Stomach (tissue), 19 donors: Measurements from ENCODE around the gene TNPO3. TPM values are rescaled to one million over a fixed set of nuclear protein-coding genes. Genes with fewer than 3 reads are reported as not detected.

ENCODE experiments used
- DNase-seq, 2 donors: peaks; one replicate each; pipeline versions ENCODE4 v3.0.0 to v3.0.0-alpha.2; 2013 to 2019
- H3K27ac ChIP-seq, 5 donors: fragments of 200-600 bp in 4 of 5; sonication (generic) in 4 of 5; one replicate each; pipeline ENCODE4 v1.5.1; 2013 to 2019; ENCODE audit warnings: mild to moderate bottlenecking in 1 of 5, moderate library complexity in 1 of 5
- H3K27me3 ChIP-seq, 3 donors: fragments of 200-600 bp; sonication (generic); one replicate each; pipeline ENCODE4 v1.5.1; 2017 to 2019; ENCODE audit warnings: mixed run types in 1 of 3
- H3K36me3 ChIP-seq, 4 donors: fragments of 200-600 bp; sonication (generic); 1 replicate in 3 of 4; 2 replicates in 1 of 4; pipeline ENCODE4 v1.5.1; 2016 to 2019
- H3K4me1 ChIP-seq, 4 donors: fragments of 200-600 bp; sonication (generic); one replicate each; pipeline ENCODE4 v1.5.1; 2016 to 2019
- H3K4me3 ChIP-seq, 4 donors: fragments of 200-600 bp; sonication (generic) in 3 of 4; one replicate each; pipeline ENCODE4 v1.5.1; 2016 to 2019; ENCODE audit warnings: mild to moderate bottlenecking in 1 of 4
- H3K9me3 ChIP-seq, 4 donors: fragments of 200-600 bp; sonication (generic); one replicate each; pipeline ENCODE4 v1.5.1; 2016 to 2019
- EP300 ChIP-seq: sonication (generic); formaldehyde crosslinking; IDR thresholded peaks from one replicate; pipeline ENCODE4 v1.6.1; 2017; ENCODE audit warnings: antibody characterized with exemption
- POLR2A ChIP-seq, 4 donors: fragments of 450-650 bp; IDR thresholded peaks; one replicate each; pipeline ENCODE4 v1.6.1; 2016; ENCODE audit warnings: antibody characterized with exemption in 4 of 4, control low read depth in 2 of 4, mild to moderate bottlenecking in 1 of 4, moderate library complexity in 1 of 4
- POLR2AphosphoS5 ChIP-seq, 3 donors: sonication (generic); formaldehyde crosslinking; IDR thresholded peaks; one replicate each; pipeline ENCODE4 v1.6.1; 2016; ENCODE audit warnings: antibody characterized with exemption in 3 of 3
- WGBS, 5 donors: extraction: QIAGEN DNeasy Blood & Tissue Kit in 3 of 5; methylation state at CpG; one replicate each; pipeline versions ENCODE4 v1.1.5 to v1.1.7; 2013 to 2018; 5-methylcytosine and 5-hydroxymethylcytosine counted together
- intact Hi-C: fragments of 100-400 bp; cut with DNase I; formaldehyde crosslinking; loops from one replicate; pipeline ENCODE4 v1.15.1; 2023; ENCODE audit warnings: low total_unique reads
- long read RNA-seq, 10 donors: transcript quantifications; one replicate each; lab custom pipeline, GENCODE V29; 2026
- polyA plus RNA-seq, 3 donors: library from polyadenylated mRNA; stranded (reverse); fragments of 200-250 nt; gene quantifications; one replicate each; pipeline ENCODE4 v1.2.3, GENCODE V29; 2013
- total RNA-seq, 5 donors: library from RNA; depleted of rRNA; stranded (reverse); fragments of >200 nt; gene quantifications; one replicate each; pipeline versions ENCODE4 v1.1.0 to v1.2.3, GENCODE V29; 2014 to 2016
- TF ChIP-seq, protein P1 (sequence below), 7 experiments: fragments of 450-650 bp in 4 of 7; fragments of 200-600 bp in 3 of 7; sonication (generic) in 3 of 7; IDR thresholded peaks; one replicate each; pipeline ENCODE4 v1.5.1; 2016 to 2019; ENCODE audit warnings: antibody characterized with exemption in 7 of 7, control low read depth in 2 of 7, mild to moderate bottlenecking in 1 of 7
- donor health status: healthy with polysubstance abuse.
- donor health status: Bipolar disorder and iron deficiency.
- donor health status: healthy.

TNPO3 gene
- total RNA-seq (10 to 100 TPM; 10.7 to 63.8 (median 25.2) TPM), polyA plus RNA-seq (10 to 100 TPM; 11.7 to 18.8 (median 13.3) TPM)
- long read RNA-seq, donor 1 = 0 reads
- long read RNA-seq, donor 2, full-length matches to known transcripts = 2 of 9 reads
- long read RNA-seq, donor 2, partial matches to known transcripts = 7 of 9 reads
- long read RNA-seq, donor 2, other reads (novel, unspliced or antisense) = 0 of 9 reads
- long read RNA-seq, donor 3, full-length matches to known transcripts = 2 of 2 reads
- long read RNA-seq, donor 3, partial matches to known transcripts = 0 of 2 reads
- long read RNA-seq, donor 3, other reads (novel, unspliced or antisense) = 0 of 2 reads
- long read RNA-seq, donor 4 = 0 reads
- long read RNA-seq, donor 5, full-length matches to known transcripts = 2 of 2 reads
- long read RNA-seq, donor 5, partial matches to known transcripts = 0 of 2 reads
- long read RNA-seq, donor 5, other reads (novel, unspliced or antisense) = 0 of 2 reads
- long read RNA-seq, donor 6, full-length matches to known transcripts = 6 of 30 reads
- long read RNA-seq, donor 6, partial matches to known transcripts = 12 of 30 reads
- long read RNA-seq, donor 6, other reads (novel, unspliced or antisense) = 12 of 30 reads
- long read RNA-seq, donor 7, full-length matches to known transcripts = 4 of 4 reads
- long read RNA-seq, donor 7, partial matches to known transcripts = 0 of 4 reads
- long read RNA-seq, donor 7, other reads (novel, unspliced or antisense) = 0 of 4 reads
- long read RNA-seq, donor 8 = 0 reads
- long read RNA-seq, donor 9 = 0 reads
- long read RNA-seq, donor 10, full-length matches to known transcripts = 1 of 1 reads
- long read RNA-seq, donor 10, partial matches to known transcripts = 0 of 1 reads
- long read RNA-seq, donor 10, other reads (novel, unspliced or antisense) = 0 of 1 reads

DNA sequence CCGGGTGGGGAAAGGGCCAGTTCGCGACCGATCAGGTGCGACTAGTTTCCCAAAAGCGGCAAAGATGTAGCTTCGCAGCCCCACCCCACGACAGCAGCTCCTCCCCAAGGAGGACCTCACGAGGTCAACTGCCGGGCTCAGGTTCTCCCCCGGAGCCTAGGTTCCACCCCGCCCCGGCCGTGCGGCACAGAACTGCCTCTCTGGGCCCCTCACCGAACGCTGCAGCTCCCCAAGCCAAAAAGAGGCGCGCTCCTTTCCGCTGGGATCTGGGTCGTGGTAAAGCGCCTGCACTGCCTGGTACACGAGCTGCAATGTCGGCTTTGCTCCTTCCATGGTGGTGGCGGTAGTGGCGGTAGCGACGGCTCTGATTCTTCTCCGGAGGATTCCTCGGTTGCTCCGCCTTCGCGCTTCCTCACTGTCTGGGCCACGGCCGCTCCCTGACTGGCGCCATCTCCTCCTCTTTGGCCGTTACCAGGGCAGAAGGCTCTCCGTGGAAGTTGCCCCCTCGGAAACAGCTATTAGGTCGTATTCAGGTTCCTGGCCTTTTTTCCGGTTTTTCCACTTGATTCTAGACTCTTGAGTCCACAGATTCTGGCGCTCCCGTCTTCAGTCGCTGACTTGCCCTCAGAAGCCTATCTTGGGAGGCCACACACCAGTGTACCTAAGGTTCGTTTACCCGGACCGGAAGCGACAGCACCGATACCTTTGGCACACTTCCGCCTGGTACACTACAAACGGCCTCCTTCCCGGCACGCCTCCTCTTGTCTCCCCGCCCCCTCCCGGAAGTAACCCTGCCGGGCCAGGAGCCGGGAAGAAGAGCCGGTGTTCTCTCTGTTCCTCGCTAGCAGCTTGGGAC lies at the start of gene TNPO3:
Gene TNPO3 (minus strand): TSS at position 674 of the 856 bp plus-strand sequence. CDS start 341 bp downstream, at position 333.
- WGBS, 5 donors = 0 to 1% (median 0%) methylated on average over 49 to 59 of the region's 59 CpGs
- H3K27ac ChIP-seq = peak within 1 kb of the TSS; percentile 93 to 97 (median 96)
- H3K4me3 ChIP-seq = peak within 1 kb of the TSS; percentile 75 to 93 (median 89)
- peaks cover 28 to 50% (median 39%) of the 10 kb centered on the region in 4 donors for H3K4me1 ChIP-seq
- TF ChIP-seq POLR2AphosphoS5 (IDR thresholded peaks at IDR 0.05) = peak; percentile 87 to 93 (median 91)
- TF ChIP-seq POLR2A (IDR thresholded peaks at IDR 0.05) = peak in 2 of 4 donors; percentile 79 to 84
- no peak for TF ChIP-seq EP300
- peaks cover 0 to 6% (median 0%) of the 10 kb centered on the region in 4 donors for H3K36me3 ChIP-seq
- no peaks in the 10 kb centered on the region for H3K9me3 ChIP-seq
- intact Hi-C loops = no loop called here
- H3K27me3 ChIP-seq = no peaks in the 10 kb centered on the region
- peak; percentile 95 to 97 for DNase-seq

DNA sequence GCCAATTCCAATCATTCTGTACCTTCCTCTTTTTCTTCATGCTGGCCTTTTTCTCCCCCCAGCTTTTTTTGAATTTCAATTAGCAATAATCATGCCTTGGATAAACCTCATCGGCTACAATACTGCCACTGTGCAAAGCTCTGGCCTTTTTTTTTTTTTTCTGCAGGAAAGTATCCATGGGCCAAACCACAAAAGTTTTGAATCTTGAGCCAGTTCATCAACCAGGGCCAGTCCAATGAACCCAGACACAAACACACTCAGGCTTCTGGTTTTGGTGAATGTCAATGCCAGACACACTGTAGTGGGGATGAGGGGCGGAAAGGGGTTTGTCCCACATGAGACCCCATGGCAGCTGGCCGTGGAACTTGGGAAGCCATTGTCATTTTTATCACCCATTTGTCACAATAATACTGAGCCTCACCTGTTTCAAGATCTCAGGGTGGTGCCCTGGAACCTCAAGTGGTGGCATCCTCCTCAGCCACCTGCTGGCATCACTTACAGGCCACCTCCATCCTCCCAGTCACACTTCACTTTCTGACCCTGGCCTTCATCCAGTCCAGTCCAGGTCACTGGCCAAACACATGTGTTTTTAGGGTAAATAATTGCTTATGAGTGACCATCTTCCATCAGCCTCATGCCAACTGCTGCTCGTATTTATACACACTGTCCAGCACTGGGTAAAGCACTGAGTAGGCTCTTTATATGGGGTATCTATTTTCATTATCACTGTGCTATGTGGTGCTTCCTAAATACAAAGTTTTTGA lies 48.8 kb upstream of the TNPO3 start:
- H3K4me3 ChIP-seq = no peak overlapping the region
- H3K4me1 ChIP-seq = peaks cover 0 to 9% (median 7%) of the 10 kb centered on the region in 4 donors
- H3K27ac ChIP-seq = no peak overlapping the region
- H3K27me3 ChIP-seq = no peaks in the 10 kb centered on the region
- 76 to 87% (median 81%) methylated on average over 4 of the region's 4 CpGs for WGBS, 5 donors
- H3K36me3 ChIP-seq = no peaks in the 10 kb centered on the region
- intact Hi-C loops = no loop called here
- DNase-seq = no peak
- H3K9me3 ChIP-seq = no peaks in the 10 kb centered on the region
- TF ChIP-seq POLR2A (IDR thresholded peaks at IDR 0.05) (no peak), POLR2AphosphoS5 (IDR thresholded peaks at IDR 0.05) (no peak), EP300 (no peak)
- TF ChIP-seq, protein P1, sequence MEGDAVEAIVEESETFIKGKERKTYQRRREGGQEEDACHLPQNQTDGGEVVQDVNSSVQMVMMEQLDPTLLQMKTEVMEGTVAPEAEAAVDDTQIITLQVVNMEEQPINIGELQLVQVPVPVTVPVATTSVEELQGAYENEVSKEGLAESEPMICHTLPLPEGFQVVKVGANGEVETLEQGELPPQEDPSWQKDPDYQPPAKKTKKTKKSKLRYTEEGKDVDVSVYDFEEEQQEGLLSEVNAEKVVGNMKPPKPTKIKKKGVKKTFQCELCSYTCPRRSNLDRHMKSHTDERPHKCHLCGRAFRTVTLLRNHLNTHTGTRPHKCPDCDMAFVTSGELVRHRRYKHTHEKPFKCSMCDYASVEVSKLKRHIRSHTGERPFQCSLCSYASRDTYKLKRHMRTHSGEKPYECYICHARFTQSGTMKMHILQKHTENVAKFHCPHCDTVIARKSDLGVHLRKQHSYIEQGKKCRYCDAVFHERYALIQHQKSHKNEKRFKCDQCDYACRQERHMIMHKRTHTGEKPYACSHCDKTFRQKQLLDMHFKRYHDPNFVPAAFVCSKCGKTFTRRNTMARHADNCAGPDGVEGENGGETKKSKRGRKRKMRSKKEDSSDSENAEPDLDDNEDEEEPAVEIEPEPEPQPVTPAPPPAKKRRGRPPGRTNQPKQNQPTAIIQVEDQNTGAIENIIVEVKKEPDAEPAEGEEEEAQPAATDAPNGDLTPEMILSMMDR (IDR thresholded peaks at IDR 0.05) = no peak

DNA sequence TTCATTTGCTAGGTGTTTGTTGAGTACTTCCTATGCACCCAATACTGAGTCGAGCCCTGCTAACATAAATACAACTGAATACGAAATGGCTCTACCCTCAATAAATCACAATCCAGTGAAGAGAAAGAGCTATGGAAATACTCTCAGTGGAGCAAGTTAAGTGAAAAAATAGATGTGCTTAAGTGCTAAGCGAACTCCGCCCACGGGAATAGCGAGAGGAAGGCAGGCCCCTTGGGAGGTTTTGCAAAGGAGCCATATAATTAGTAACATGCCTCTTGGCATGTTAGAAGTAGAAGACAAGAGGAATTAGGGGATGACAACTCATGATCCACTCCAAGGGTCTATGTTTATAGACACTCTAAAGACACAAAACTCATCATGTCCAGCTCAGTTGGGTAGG lies 46.8 kb upstream of the TNPO3 start:
- intact Hi-C loops = no loop called here
- peak in 1 of 2 donors; percentile 12 for DNase-seq
- TF ChIP-seq POLR2AphosphoS5 (IDR thresholded peaks at IDR 0.05) (no peak), EP300 (no peak), POLR2A (IDR thresholded peaks at IDR 0.05) (no peak)
- TF ChIP-seq, protein P1 (IDR thresholded peaks at IDR 0.05) = no peak
- WGBS, 5 donors = 77 to 94% (median 86%) methylated on average over 6 of the region's 6 CpGs
- Histone ChIP-seq H3K27me3 (no peaks in the 10 kb centered on the region), H3K9me3 (no peaks in the 10 kb centered on the region), H3K27ac (no peak overlapping the region), H3K36me3 (no peaks in the 10 kb centered on the region), H3K4me1 (peaks cover 0 to 9% (median 7%) of the 10 kb centered on the region in 4 donors), H3K4me3 (no peak overlapping the region)

DNA sequence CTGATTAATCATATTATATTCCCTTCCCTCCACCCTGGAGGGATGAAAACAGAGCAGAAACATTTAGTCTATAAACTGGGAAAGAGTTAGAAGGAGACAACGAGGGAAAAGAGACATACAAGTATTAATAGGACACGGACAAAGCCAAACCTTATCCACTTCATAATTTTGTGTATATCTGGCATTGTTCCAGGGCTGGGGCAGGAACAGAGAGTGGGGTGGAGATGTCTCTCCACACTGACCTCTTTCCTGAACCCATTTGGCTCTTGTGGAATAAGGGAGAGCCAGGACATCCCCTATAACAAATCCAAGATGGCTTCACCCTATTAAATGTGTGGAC lies 45.9 kb upstream of the TNPO3 start:
- no peak overlapping the region for H3K27ac ChIP-seq
- TF ChIP-seq EP300 (no peak), POLR2A (IDR thresholded peaks at IDR 0.05) (no peak), POLR2AphosphoS5 (IDR thresholded peaks at IDR 0.05) (no peak)
- TF ChIP-seq, protein P1 (IDR thresholded peaks at IDR 0.05) = no peak
- H3K4me3 ChIP-seq = no peak overlapping the region
- intact Hi-C loops = no loop called here
- H3K4me1 ChIP-seq = peaks cover 0 to 9% (median 7%) of the 10 kb centered on the region in 4 donors
- 17 to 46% (median 39%) methylated on average over 2 of the region's 2 CpGs for WGBS, 5 donors
- H3K36me3 ChIP-seq = no peaks in the 10 kb centered on the region
- H3K9me3 ChIP-seq = no peaks in the 10 kb centered on the region
- no peak for DNase-seq
- no peaks in the 10 kb centered on the region for H3K27me3 ChIP-seq
